ENCODE data around the gene TACR2. TPM values are rescaled to one million over a fixed set of nuclear protein-coding genes. Genes with fewer than 3 reads are reported as not detected.
A peak's percentile ranks its signal among the peaks of the same experiment; 100 is the strongest.

Gene TACR2
- total and polyA plus RNA-seq, 2 donors (not counting 3 experiments of a cell fraction or from before 2014, with no cell fraction given), result 0.19 TPM; not detected in 1

DNA sequence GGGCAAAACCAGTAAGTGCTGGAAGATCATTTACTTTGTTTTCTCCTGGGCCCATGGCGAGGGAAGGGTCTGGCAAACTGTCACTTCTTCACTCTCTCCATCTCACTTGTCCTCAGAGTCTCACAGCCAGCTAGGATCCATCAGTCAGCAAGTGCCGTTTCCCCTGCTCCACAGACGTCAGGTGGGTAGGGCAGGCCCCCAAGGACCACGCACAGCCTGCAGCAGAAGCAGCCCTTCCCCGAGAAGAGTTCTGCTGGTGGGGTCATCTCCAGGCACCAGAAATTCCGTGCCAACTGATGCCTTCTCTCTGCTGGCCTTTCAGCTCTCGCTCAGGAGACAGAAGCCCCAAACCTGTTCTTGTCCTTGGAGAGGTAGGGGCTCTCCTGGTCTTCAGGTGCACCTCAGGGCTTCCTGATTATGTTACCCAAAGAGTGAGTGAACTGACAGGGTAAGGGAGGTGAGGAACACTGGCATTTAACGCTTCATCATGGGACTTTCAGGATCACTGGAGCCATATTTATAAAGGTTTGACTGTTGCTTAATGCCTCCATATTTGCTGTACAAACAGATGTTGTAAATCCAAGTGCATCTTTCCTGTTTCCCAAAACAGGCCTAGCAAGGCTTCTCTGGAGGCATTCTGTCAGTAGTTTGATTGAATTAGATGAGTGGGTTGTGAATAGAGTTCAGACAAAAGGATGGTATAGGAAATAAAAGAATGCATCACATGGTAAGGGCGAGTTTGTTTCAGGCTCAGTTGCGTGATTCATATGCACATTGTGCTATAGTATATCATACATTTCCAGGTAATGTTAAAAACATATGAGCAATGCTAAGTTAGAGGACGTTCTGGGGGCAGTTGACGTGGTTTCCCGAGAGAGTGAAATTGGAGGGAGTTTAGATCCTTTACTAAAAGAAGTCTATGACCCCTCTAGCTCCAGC lies 20.9 kb upstream of the TACR2 start:
- CTCF ChIA-PET, result interaction anchor here (1.0 to 1.2 kb wide), 2 partner anchors 10 to 12 kb away, joined by 4 to 7 read pairs; no protein-coding TSS in a partner anchor
- Histone ChIP-seq H3K27me3 (ENCODE audit: control insufficient read depth in 2 of 2, insufficient read depth in 2 of 2, low read length in 2 of 2) (no peaks in the 10 kb centered on the region), H3K4me1 (ENCODE audit: control insufficient read depth, extremely low read depth, insufficient read depth, low read length) (peaks cover 8% of the 10 kb centered on the region), H3K36me3 (ENCODE audit: control insufficient read depth in 2 of 2, extremely low read depth in 1 of 2, insufficient read depth in 2 of 2, low read length in 2 of 2) (no peaks in the 10 kb centered on the region), H3K4me3 (replicated peaks in 1 of 3; ENCODE audit: insufficient read depth in 1 of 3, low read depth in 1 of 3, low read length in 3 of 3) (no peak overlapping the region), H3K9me1 (replicated peaks; ENCODE audit: control insufficient read depth, extremely low read depth, insufficient read depth, low read length) (no peaks in the 10 kb centered on the region), H3K4me2 (ENCODE audit: insufficient read depth, low read length) (no peak overlapping the region), H4K20me1 (replicated peaks; ENCODE audit: control insufficient read depth, extremely low read depth, insufficient read depth, low read length) (no peaks in the 10 kb centered on the region), H3K9me3 (replicated peaks; ENCODE audit: control insufficient read depth, insufficient read depth, low read length) (no peaks in the 10 kb centered on the region), H3K79me2 (ENCODE audit: control insufficient read depth, insufficient read depth, low read length) (no peaks in the 10 kb centered on the region), H2AFZ (ENCODE audit: low read depth, low read length) (no peak overlapping the region), H3K9ac (replicated peaks; ENCODE audit: extremely low read depth, insufficient read depth, low read length) (no peak overlapping the region), H3K27ac (ENCODE audit: insufficient read depth, low read depth, low read length) (no peak overlapping the region)
- no TSS peak for BruUV-seq (replicated peaks)
- DNase-seq (ENCODE audit: low read depth, low spot score), result no peak
- TF ChIP-seq GATA2 (IDR thresholded peaks at IDR 0.05; ENCODE audit: insufficient read depth, insufficient read length, low read depth, low read length) (no peak), EZH2 (IDR thresholded peaks at IDR 0.05; ENCODE audit: borderline replicate concordance, low read depth, low read length, severe bottlenecking) (no peak), POLR2AphosphoS5 (IDR thresholded peaks at IDR 0.05; ENCODE audit: insufficient read depth, low read depth, low read length) (no peak), MYC (IDR thresholded peaks at IDR 0.05; ENCODE audit: low read depth, low read length) (no peak), FOS (IDR thresholded peaks at IDR 0.05; ENCODE audit: borderline replicate concordance, insufficient read depth, low read length) (no peak), JUN (IDR thresholded peaks at IDR 0.05; ENCODE audit: borderline replicate concordance, insufficient read depth, insufficient read length, low read depth) (no peak), POLR2A (IDR thresholded peaks at IDR 0.05; ENCODE audit: low read depth, low read length) (no peak)
- TF ChIP-seq, protein P1, sequence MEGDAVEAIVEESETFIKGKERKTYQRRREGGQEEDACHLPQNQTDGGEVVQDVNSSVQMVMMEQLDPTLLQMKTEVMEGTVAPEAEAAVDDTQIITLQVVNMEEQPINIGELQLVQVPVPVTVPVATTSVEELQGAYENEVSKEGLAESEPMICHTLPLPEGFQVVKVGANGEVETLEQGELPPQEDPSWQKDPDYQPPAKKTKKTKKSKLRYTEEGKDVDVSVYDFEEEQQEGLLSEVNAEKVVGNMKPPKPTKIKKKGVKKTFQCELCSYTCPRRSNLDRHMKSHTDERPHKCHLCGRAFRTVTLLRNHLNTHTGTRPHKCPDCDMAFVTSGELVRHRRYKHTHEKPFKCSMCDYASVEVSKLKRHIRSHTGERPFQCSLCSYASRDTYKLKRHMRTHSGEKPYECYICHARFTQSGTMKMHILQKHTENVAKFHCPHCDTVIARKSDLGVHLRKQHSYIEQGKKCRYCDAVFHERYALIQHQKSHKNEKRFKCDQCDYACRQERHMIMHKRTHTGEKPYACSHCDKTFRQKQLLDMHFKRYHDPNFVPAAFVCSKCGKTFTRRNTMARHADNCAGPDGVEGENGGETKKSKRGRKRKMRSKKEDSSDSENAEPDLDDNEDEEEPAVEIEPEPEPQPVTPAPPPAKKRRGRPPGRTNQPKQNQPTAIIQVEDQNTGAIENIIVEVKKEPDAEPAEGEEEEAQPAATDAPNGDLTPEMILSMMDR (IDR thresholded peaks at IDR 0.05; ENCODE audit: extremely low read depth in 1 of 2, insufficient read depth in 1 of 2, low read depth in 1 of 2, low read length in 2 of 2), result no peak
- TF ChIP-seq, protein P2, sequence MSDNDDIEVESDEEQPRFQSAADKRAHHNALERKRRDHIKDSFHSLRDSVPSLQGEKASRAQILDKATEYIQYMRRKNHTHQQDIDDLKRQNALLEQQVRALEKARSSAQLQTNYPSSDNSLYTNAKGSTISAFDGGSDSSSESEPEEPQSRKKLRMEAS (IDR thresholded peaks at IDR 0.05; ENCODE audit: insufficient read depth, insufficient read length), result no peak
- dilution Hi-C loops (cut with MboI; ENCODE audit: extremely low pct_ligation_motif_present, low sequenced_read_pairs), result no loop called here
- FAIRE-seq, result peak; percentile 26
- intact Hi-C loops (cut with micrococcal nuclease), result no loop called here
- POLR2A ChIA-PET, result no interaction called here

All from endothelial cell of umbilical vein (primary cell).